ENCODE results near the gene COX6A1.

Gene COX6A1

GRCh38 chr12:120455302-120455701 lies 17.4 kb downstream of the COX6A1 start:
- in situ Hi-C loops (cut with HindIII; ENCODE audit: low sequenced_read_pairs), result no loop called here
- no peak overlapping the region for H3K4me3 ChIP-seq (ENCODE audit: low read depth, low read length)
- no peak for DNase-seq (ENCODE audit: low read depth, low spot score)
- TF ChIP-seq CTCF (IDR thresholded peaks at IDR 0.05; ENCODE audit: low read depth, low read length), result no peak

GRCh38 chr12:120457133-120457532 lies 19.2 kb downstream of the COX6A1 start:
- peak; percentile 40 for TF ChIP-seq CTCF (IDR thresholded peaks at IDR 0.05; ENCODE audit: low read depth, low read length)
- no peak for DNase-seq (ENCODE audit: low read depth, low spot score)
- in situ Hi-C loops (cut with HindIII; ENCODE audit: low sequenced_read_pairs), result no loop called here
- H3K4me3 ChIP-seq (ENCODE audit: low read depth, low read length), result no peak overlapping the region

GRCh38 chr12:120460157-120460556 lies 22.2 kb downstream of the COX6A1 start:
- no peak for TF ChIP-seq CTCF (IDR thresholded peaks at IDR 0.05; ENCODE audit: low read depth, low read length)
- H3K4me3 ChIP-seq (ENCODE audit: low read depth, low read length), result no peak overlapping the region
- in situ Hi-C loops (cut with HindIII; ENCODE audit: low sequenced_read_pairs), result no loop called here
- no peak for DNase-seq (ENCODE audit: low read depth, low spot score)

GRCh38 chr12:120462099-120462640 lies 24.3 kb downstream of the COX6A1 start:
- TF ChIP-seq CTCF (IDR thresholded peaks at IDR 0.05; ENCODE audit: low read depth, low read length), result no peak
- DNase-seq (ENCODE audit: low read depth, low spot score), result no peak
- no peak overlapping the region for H3K4me3 ChIP-seq (ENCODE audit: low read depth, low read length)
- in situ Hi-C loops (cut with HindIII; ENCODE audit: low sequenced_read_pairs), result no loop called here

GRCh38 chr12:120463712-120464111 lies 25.8 kb downstream of the COX6A1 start:
- no peak overlapping the region for H3K4me3 ChIP-seq (ENCODE audit: low read depth, low read length)
- no peak for DNase-seq (ENCODE audit: low read depth, low spot score)
- TF ChIP-seq CTCF (IDR thresholded peaks at IDR 0.05; ENCODE audit: low read depth, low read length), result no peak
- in situ Hi-C loops (cut with HindIII; ENCODE audit: low sequenced_read_pairs), result no loop called here

DNA sequence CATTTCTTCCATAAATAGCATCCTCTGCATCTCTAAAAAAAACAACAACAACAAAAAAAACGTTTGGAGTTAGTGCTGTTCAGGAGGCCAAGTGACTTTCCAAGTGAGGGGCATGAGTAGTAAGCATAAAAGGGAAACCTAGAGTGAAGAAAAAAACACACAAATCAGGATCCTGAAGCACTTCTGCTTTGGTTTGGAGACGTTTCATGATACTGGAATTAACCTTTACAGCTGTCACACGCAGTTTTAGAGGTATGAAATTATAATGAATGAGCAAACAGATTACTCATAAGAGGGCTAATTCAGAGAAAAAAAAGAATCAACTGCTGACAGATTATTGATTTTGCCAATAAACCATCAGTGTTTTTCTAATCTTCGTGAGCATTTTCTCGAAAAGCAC lies 27.8 kb downstream of the COX6A1 start:
- DNase-seq (ENCODE audit: low read depth, low spot score), result no peak
- TF ChIP-seq CTCF (IDR thresholded peaks at IDR 0.05; ENCODE audit: low read depth, low read length), result no peak
- in situ Hi-C loops (cut with HindIII; ENCODE audit: low sequenced_read_pairs), result no loop called here
- H3K4me3 ChIP-seq (ENCODE audit: low read depth, low read length), result no peak overlapping the region

Measured in astrocyte of the spinal cord (primary cell).